GM18909 (cell line): Measurements from ENCODE around the gene MYL6.
"Not testable (repeated sequence)": the region's sequence is repeated elsewhere in the genome, so short reads cannot be mapped to it uniquely, and the experiment has no call there.

Source experiments
- ATAC-seq: cut with Tn5 transposase; IDR thresholded peaks from one replicate; pipeline ENCODE4 v1.9.1; 2021; ENCODE audit warnings: mild to moderate bottlenecking; ENCODE audit not compliant: unreplicated experiment, poor library complexity

The MYL6 gene

GRCh38 chr12:56188131-56188777 lies 30.1 kb downstream of the MYL6 start:
- no peak for ATAC-seq

- ATAC-seq, result no peak
Measured at GRCh38 chr12:56188778-56189098, 30.6 kb downstream of the MYL6 start.

GRCh38 chr12:56189099-56189917 lies 31.1 kb downstream of the MYL6 start, which contains the start of gene SMARCC2:
Gene SMARCC2 (minus strand): TSS chr12:56189483. CDS start chr12:56189461, 22 bp downstream.
- peak; percentile 79 for ATAC-seq

- ATAC-seq, result peak; percentile 41
Measured at GRCh38 chr12:56189918-56190694, 31.9 kb downstream of the MYL6 start.

GRCh38 chr12:56190695-56191155 lies 32.6 kb downstream of the MYL6 start:
- no peak for ATAC-seq

GRCh38 chr12:56192582-56192981 lies 34.4 kb downstream of the MYL6 start:
- no peak for ATAC-seq

GRCh38 chr12:56193025-56193578 lies 34.9 kb downstream of the MYL6 start:
- no peak for ATAC-seq

- ATAC-seq, result not testable (repeated sequence)
Measured at GRCh38 chr12:56196818-56197550, 38.8 kb downstream of the MYL6 start.

GRCh38 chr12:56197921-56198635 lies 39.9 kb downstream of the MYL6 start:
- no peak for ATAC-seq

- no peak for ATAC-seq
Measured at GRCh38 chr12:56198836-56199235, 40.7 kb downstream of the MYL6 start.

- no peak for ATAC-seq
Measured at GRCh38 chr12:56202366-56202765, 44.2 kb downstream of the MYL6 start.

GRCh38 chr12:56202838-56203237 lies 44.7 kb downstream of the MYL6 start:
- no peak for ATAC-seq

- no peak for ATAC-seq
Measured at GRCh38 chr12:56204275-56204674, 46.1 kb downstream of the MYL6 start.

GRCh38 chr12:56205445-56205844 lies 47.3 kb downstream of the MYL6 start:
- no peak for ATAC-seq

GRCh38 chr12:56206452-56207166 lies 48.5 kb downstream of the MYL6 start:
- no peak for ATAC-seq

- ATAC-seq, result no peak
Measured at GRCh38 chr12:56208006-56208405, 49.8 kb downstream of the MYL6 start.
